ENCODE results near the gene PGM2.
A peak's percentile ranks its signal among the peaks of the same experiment; 100 is the strongest.

Gene PGM2

GRCh38 chr4:37902738-37903693 lies 76.5 kb downstream of the PGM2 start:
- no peak for DNase-seq (ENCODE audit: low spot score)

- no peak for DNase-seq (ENCODE audit: low spot score)
Measured at GRCh38 chr4:37903901-37904300, 77.4 kb downstream of the PGM2 start.

- no peak for DNase-seq (ENCODE audit: low spot score)
Measured at GRCh38 chr4:37904824-37905223, 78.3 kb downstream of the PGM2 start.

GRCh38 chr4:37905533-37906169 lies 79.2 kb downstream of the PGM2 start:
- no peak for DNase-seq (ENCODE audit: low spot score)

- peak; percentile 52 for DNase-seq (ENCODE audit: low spot score)
Measured at GRCh38 chr4:37908488-37909331, 82.2 kb downstream of the PGM2 start.

GRCh38 chr4:37909332-37910090 lies 83.0 kb downstream of the PGM2 start:
- DNase-seq (ENCODE audit: low spot score): no peak

GRCh38 chr4:37910091-37910486 lies 83.6 kb downstream of the PGM2 start:
- DNase-seq (ENCODE audit: low spot score): no peak
